HepG2 (cell line): ENCODE results near the gene UBAP1.

Source experiments
- NFKB2 ChIP-seq: sonication (generic); formaldehyde crosslinking; IDR thresholded peaks from 2 replicates; pipeline ENCODE4 v1.4.0; 2020; ENCODE audit warnings: missing genetic modification reagents, borderline replicate concordance
- ZNF484 ChIP-seq: sonication (generic); formaldehyde crosslinking; IDR thresholded peaks from 2 replicates; pipeline ENCODE4 v1.5.1; 2020; ENCODE audit warnings: mild to moderate bottlenecking, low read depth, missing genetic modification reagents, borderline replicate concordance

- TF ChIP-seq NFKB2: no peak
- no peak for TF ChIP-seq ZNF484 (CRISPR knock-in tag)
These were observed 51.7 kb downstream of the UBAP1 start for GRCh38 chr9:34230556-34230955.
